ENCODE data around the gene RNFT1.
A peak's percentile ranks its signal among the peaks of the same experiment; 100 is the strongest.
"Not testable (repeated sequence)": the region's sequence is repeated elsewhere in the genome, so short reads cannot be mapped to it uniquely, and the experiment has no call there.

Gene RNFT1

DNA sequence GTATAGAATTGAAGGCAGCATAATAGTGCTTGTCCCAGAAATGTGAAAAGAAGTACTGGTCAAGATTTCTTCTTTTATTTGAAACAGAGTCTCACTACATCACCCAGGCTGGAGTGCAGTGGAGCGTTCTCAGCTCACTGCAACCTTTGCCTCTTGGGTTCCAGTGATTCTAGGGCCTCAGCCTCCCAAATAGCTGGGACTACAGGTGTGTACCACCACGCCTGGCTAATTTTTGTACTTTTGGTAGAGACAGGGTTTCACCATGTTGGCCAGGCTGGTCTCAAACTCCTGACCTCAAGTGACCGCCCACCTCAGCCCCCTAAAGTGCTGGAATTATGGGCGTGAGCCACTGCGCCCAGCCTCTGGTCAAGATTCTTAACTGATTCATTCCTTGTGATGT, 43.9 kb downstream of the RNFT1 start:
- not testable (repeated sequence) for DNase-seq (ENCODE audit: low spot score)

DNA sequence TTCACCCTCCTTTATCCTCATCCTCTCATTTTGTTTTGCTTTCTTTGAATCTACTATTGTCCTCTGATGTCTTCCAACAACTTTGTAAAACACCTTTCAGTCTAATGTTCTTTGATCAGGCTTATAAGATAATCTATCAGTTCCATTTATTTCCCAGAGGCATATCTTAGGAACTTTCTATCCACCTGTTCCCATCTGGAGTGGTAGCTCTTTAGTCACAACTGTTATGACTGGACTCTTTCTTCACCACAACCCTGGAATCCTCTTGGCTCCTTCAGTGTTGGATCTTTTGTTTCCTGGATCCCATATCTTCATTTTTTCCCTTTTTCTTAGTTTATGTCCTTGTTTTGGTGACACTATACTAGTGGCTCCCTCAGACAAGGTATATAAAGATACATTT, 48.1 kb downstream of the RNFT1 start:
- DNase-seq (ENCODE audit: low spot score), result no peak

GRCh38 chr17:59914274-59914854, 50.2 kb downstream of the RNFT1 start:
- peak; percentile 15 for DNase-seq (ENCODE audit: low spot score)

- no peak for DNase-seq (ENCODE audit: low spot score)
These were observed 57.1 kb downstream of the RNFT1 start for GRCh38 chr17:59907467-59907866.

DNA sequence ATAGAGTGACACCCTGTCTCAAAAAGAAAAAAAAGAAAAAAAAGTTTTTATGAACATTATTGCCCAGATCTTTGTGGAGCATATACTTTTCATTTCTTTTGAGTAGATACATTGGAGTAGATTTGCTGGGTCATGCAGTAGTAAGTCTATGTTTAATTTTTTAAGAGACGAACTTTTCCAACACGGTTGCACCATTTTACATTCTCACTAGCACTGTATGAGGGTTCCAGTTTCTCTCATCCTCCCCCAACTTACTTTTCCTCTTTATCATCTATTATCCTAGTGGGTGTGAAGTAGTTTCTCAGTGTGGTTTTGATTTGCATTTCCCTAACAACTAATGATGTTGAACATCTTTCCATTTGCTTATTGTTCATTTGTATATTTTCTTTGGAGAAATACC, 61.1 kb downstream of the RNFT1 start:
- no peak for DNase-seq (ENCODE audit: low spot score)
